Vagina (tissue), 2 donors: ENCODE data around the gene RNF7.

ENCODE experiments used
- POLR2A ChIP-seq, 2 donors: fragments of 450-650 bp; IDR thresholded peaks; one replicate each; pipeline ENCODE4 v1.6.1; 2017; ENCODE audit warnings: antibody characterized with exemption in 2 of 2, mild to moderate bottlenecking in 2 of 2, moderate library complexity in 2 of 2
- TF ChIP-seq, protein P1 (sequence below), 3 experiments: fragments of 450-650 bp in 2 of 3; fragments of 200-600 bp in 1 of 3; sonication (generic) in 1 of 3; IDR thresholded peaks; one replicate each; pipeline ENCODE4 v1.5.1; 2017 to 2019; ENCODE audit warnings: antibody characterized with exemption in 3 of 3, mild to moderate bottlenecking in 2 of 3, moderate library complexity in 2 of 3

DNA sequence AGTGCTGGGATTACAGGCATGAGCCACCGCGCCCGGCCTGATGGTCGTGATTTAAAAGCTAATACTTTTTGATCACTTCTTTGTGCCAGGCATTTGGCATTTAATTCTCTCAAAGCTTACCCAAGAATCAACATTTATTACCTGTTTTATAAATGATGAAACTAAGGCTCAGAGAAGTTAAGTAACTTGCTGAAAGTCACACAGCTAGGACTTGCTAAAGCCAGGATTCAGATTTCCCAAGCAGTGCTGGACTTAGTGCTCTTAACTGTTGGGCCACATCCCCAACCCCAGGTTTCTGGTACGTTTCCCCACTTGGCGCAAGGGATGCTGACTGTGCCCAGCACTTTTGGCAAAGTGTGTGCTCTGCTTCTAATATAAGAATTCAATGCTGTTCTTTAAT is 35.6 kb downstream of the RNF7 start:
- TF ChIP-seq, protein P1, sequence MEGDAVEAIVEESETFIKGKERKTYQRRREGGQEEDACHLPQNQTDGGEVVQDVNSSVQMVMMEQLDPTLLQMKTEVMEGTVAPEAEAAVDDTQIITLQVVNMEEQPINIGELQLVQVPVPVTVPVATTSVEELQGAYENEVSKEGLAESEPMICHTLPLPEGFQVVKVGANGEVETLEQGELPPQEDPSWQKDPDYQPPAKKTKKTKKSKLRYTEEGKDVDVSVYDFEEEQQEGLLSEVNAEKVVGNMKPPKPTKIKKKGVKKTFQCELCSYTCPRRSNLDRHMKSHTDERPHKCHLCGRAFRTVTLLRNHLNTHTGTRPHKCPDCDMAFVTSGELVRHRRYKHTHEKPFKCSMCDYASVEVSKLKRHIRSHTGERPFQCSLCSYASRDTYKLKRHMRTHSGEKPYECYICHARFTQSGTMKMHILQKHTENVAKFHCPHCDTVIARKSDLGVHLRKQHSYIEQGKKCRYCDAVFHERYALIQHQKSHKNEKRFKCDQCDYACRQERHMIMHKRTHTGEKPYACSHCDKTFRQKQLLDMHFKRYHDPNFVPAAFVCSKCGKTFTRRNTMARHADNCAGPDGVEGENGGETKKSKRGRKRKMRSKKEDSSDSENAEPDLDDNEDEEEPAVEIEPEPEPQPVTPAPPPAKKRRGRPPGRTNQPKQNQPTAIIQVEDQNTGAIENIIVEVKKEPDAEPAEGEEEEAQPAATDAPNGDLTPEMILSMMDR (IDR thresholded peaks at IDR 0.05): no peak
- no peak for TF ChIP-seq POLR2A (IDR thresholded peaks at IDR 0.05)
